ENCODE data around the gene FAM3C. TPM values are rescaled to one million over a fixed set of nuclear protein-coding genes. Genes with fewer than 3 reads are reported as not detected.
A peak's percentile ranks its signal among the peaks of the same experiment; 100 is the strongest.

Gene FAM3C
- total and polyA plus RNA-seq, 4 donors = 16.5 to 32.3 (median 22.5) TPM

DNA sequence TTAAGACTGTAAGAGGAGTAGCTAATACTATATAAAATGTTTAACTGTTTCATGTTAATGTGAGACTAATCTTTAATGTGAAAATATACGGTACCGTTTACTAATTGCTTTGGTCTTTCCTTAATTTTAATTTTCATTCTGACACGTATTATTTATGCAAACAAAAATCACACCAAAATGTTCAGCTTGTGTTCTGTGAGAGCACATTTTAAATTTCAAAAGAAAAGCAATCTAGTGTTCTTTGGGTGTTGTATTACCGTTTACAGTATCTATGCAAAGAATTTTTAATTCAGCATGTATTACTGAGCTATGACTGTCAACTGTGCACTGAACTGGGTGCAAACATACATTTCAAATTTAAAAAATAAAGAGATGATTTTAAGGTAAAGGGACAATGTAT is 65.1 kb downstream of the FAM3C start:
- 91% methylated on average over 4 of the region's 4 CpGs for WGBS

DNA sequence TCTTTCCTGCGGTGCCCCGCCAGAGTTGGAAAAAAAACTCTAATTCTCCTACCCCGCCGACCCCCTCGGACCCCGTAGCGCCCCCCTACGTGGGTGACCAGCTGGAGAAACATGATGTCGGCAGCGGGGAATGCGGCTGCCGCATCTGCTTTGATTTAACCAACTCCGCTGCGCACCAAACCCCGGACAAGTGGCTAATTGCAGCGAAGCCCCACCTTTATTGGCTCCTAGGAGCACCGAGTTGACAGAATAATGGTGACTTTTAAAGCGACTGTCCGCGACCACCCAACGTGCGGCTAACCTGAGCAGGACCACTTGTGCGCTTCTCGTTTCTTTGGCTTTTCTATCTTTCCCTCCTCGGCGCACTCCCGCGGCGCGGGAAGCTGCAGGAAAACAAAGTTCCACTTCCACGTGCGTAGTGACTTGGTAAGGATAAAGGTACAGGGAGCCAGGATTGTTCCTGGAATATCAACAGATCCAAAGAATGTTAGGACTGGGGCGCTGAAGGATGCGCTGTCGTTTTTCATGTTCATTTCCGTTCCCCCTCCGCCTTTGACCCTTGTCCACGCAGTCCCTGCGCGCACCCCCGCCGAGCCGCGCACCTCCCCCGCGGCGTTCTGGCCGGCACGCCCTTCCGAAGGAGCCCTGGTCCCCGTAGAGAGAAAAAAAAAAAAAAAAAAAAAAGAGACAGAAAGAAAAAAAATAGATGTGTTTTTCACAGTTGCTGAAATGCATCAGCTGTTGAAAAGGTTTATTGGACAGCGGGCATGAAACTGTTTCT is 65.9 kb downstream of the FAM3C start:
- TF ChIP-seq, protein P1, sequence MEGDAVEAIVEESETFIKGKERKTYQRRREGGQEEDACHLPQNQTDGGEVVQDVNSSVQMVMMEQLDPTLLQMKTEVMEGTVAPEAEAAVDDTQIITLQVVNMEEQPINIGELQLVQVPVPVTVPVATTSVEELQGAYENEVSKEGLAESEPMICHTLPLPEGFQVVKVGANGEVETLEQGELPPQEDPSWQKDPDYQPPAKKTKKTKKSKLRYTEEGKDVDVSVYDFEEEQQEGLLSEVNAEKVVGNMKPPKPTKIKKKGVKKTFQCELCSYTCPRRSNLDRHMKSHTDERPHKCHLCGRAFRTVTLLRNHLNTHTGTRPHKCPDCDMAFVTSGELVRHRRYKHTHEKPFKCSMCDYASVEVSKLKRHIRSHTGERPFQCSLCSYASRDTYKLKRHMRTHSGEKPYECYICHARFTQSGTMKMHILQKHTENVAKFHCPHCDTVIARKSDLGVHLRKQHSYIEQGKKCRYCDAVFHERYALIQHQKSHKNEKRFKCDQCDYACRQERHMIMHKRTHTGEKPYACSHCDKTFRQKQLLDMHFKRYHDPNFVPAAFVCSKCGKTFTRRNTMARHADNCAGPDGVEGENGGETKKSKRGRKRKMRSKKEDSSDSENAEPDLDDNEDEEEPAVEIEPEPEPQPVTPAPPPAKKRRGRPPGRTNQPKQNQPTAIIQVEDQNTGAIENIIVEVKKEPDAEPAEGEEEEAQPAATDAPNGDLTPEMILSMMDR (IDR thresholded peaks at IDR 0.05; ENCODE audit: low read depth, low read length, missing input control) = no peak
- TF ChIP-seq RAD21 (IDR thresholded peaks at IDR 0.05) (no peak), FOXA2 (IDR thresholded peaks at IDR 0.05) (no peak), HNF4G (IDR thresholded peaks at IDR 0.05) (no peak), RXRA (IDR thresholded peaks at IDR 0.05) (no peak), GABPA (IDR thresholded peaks at IDR 0.05 in 1 of 2, conservative IDR thresholded peaks at IDR 0.05 in 1 of 2) (no peak), TAF1 (conservative IDR thresholded peaks at IDR 0.05) (no peak)
- TF ChIP-seq, protein P2, sequence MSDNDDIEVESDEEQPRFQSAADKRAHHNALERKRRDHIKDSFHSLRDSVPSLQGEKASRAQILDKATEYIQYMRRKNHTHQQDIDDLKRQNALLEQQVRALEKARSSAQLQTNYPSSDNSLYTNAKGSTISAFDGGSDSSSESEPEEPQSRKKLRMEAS (IDR thresholded peaks at IDR 0.05) = no peak
- TF ChIP-seq, protein P3, sequence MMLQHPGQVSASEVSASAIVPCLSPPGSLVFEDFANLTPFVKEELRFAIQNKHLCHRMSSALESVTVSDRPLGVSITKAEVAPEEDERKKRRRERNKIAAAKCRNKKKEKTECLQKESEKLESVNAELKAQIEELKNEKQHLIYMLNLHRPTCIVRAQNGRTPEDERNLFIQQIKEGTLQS (IDR thresholded peaks at IDR 0.05) = no peak
- no peak overlapping the region for H3K27ac ChIP-seq (ENCODE audit: low read depth in 1 of 2, low read length in 2 of 2)
- H3K9ac ChIP-seq (ENCODE audit: low read depth in 1 of 2, low read length in 2 of 2) = no peak overlapping the region
- DNase-seq (ENCODE audit: low spot score) = no peak
- WGBS = 3% methylated on average over 52 of the region's 52 CpGs
- peaks cover 0 to 18% (median 12%) of the 10 kb centered on the region in 4 donors for H3K4me1 ChIP-seq (ENCODE audit: control insufficient read depth in 4 of 4, insufficient read depth in 4 of 4, low read length in 3 of 4)
- no peaks in the 10 kb centered on the region for H3K9me3 ChIP-seq (ENCODE audit: control insufficient read depth in 4 of 4, low read length in 3 of 4)
- peak overlapping the region; percentile 2 to 46 (median 35) for H3K4me3 ChIP-seq (ENCODE audit: low read depth in 1 of 3, low read length in 3 of 3)
- H3K27me3 ChIP-seq (ENCODE audit: control insufficient read depth in 4 of 4, insufficient read depth in 4 of 4, low read length in 3 of 4) = peaks cover 0 to 12% (median 3%) of the 10 kb centered on the region in 4 donors
- no peaks in the 10 kb centered on the region for H3K36me3 ChIP-seq (ENCODE audit: control insufficient read depth in 4 of 4, insufficient read depth in 3 of 4, low read depth in 1 of 4, low read length in 3 of 4)

More for the DNA sequence above, 65.1 kb downstream of the FAM3C start:
- peaks cover 0 to 18% (median 12%) of the 10 kb centered on the region in 4 donors for H3K4me1 ChIP-seq (ENCODE audit: control insufficient read depth in 4 of 4, insufficient read depth in 4 of 4, low read length in 3 of 4)
- TF ChIP-seq GABPA (IDR thresholded peaks at IDR 0.05 in 1 of 2, conservative IDR thresholded peaks at IDR 0.05 in 1 of 2) (no peak), EGR1 (IDR thresholded peaks at IDR 0.05; ENCODE audit: low read depth in 2 of 2) (no peak), RXRA (IDR thresholded peaks at IDR 0.05) (no peak), FOXA2 (IDR thresholded peaks at IDR 0.05) (no peak)
- TF ChIP-seq, protein P4, sequence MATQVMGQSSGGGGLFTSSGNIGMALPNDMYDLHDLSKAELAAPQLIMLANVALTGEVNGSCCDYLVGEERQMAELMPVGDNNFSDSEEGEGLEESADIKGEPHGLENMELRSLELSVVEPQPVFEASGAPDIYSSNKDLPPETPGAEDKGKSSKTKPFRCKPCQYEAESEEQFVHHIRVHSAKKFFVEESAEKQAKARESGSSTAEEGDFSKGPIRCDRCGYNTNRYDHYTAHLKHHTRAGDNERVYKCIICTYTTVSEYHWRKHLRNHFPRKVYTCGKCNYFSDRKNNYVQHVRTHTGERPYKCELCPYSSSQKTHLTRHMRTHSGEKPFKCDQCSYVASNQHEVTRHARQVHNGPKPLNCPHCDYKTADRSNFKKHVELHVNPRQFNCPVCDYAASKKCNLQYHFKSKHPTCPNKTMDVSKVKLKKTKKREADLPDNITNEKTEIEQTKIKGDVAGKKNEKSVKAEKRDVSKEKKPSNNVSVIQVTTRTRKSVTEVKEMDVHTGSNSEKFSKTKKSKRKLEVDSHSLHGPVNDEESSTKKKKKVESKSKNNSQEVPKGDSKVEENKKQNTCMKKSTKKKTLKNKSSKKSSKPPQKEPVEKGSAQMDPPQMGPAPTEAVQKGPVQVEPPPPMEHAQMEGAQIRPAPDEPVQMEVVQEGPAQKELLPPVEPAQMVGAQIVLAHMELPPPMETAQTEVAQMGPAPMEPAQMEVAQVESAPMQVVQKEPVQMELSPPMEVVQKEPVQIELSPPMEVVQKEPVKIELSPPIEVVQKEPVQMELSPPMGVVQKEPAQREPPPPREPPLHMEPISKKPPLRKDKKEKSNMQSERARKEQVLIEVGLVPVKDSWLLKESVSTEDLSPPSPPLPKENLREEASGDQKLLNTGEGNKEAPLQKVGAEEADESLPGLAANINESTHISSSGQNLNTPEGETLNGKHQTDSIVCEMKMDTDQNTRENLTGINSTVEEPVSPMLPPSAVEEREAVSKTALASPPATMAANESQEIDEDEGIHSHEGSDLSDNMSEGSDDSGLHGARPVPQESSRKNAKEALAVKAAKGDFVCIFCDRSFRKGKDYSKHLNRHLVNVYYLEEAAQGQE (IDR thresholded peaks at IDR 0.05) = no peak
- TF ChIP-seq, protein P2 (IDR thresholded peaks at IDR 0.05) = no peak
- H3K27ac ChIP-seq (ENCODE audit: low read depth in 1 of 2, low read length in 2 of 2) = no peak overlapping the region
- peaks cover 0 to 12% (median 3%) of the 10 kb centered on the region in 4 donors for H3K27me3 ChIP-seq (ENCODE audit: control insufficient read depth in 4 of 4, insufficient read depth in 4 of 4, low read length in 3 of 4)
- no peak for DNase-seq (ENCODE audit: low spot score)
- H3K9me3 ChIP-seq (ENCODE audit: control insufficient read depth in 4 of 4, low read length in 3 of 4) = no peaks in the 10 kb centered on the region
- no peak overlapping the region for H3K9ac ChIP-seq (ENCODE audit: low read depth in 1 of 2, low read length in 2 of 2)
- H3K4me3 ChIP-seq (ENCODE audit: low read depth in 1 of 3, low read length in 3 of 3) = no peak overlapping the region
- no peaks in the 10 kb centered on the region for H3K36me3 ChIP-seq (ENCODE audit: control insufficient read depth in 4 of 4, insufficient read depth in 3 of 4, low read depth in 1 of 4, low read length in 3 of 4)
